GM12865 (cell line): Measurements from ENCODE around the gene LMCD1.

Source experiments
- DNase-seq: peaks from one replicate; pipeline ENCODE4 v3.0.0; 2010; ENCODE audit warnings: low read depth
- H3K4me3 ChIP-seq: 2 replicates; pipeline ENCODE4 v1.5.1; 2011; ENCODE audit warnings: mild to moderate bottlenecking, low read depth, low read length, control low read depth
- CTCF ChIP-seq: IDR thresholded peaks from 2 replicates; pipeline ENCODE4 v1.5.1; 2011; ENCODE audit warnings: low read length, control low read depth, low read depth, inconsistent platforms; ENCODE audit not compliant: insufficient read depth; ENCODE audit errors: missing control alignments

LMCD1 gene

GRCh38 chr3:8488411-8488810 lies 13.2 kb upstream of the LMCD1 start:
- no peak for DNase-seq
- H3K4me3 ChIP-seq = no peak overlapping the region
- no peak for TF ChIP-seq CTCF

GRCh38 chr3:8488877-8489276 lies 12.7 kb upstream of the LMCD1 start:
- no peak for TF ChIP-seq CTCF
- no peak for DNase-seq
- H3K4me3 ChIP-seq = no peak overlapping the region

- TF ChIP-seq CTCF = no peak
- no peak for DNase-seq
- H3K4me3 ChIP-seq = no peak overlapping the region
Observed at GRCh38 chr3:8489278-8489792, 12.3 kb upstream of the LMCD1 start.

- TF ChIP-seq CTCF = no peak
- H3K4me3 ChIP-seq = no peak overlapping the region
- DNase-seq = no peak
Observed at GRCh38 chr3:8490079-8490552, 11.5 kb upstream of the LMCD1 start.

GRCh38 chr3:8491271-8492144 lies 10.1 kb upstream of the LMCD1 start:
- DNase-seq = no peak
- H3K4me3 ChIP-seq = no peak overlapping the region
- no peak for TF ChIP-seq CTCF

GRCh38 chr3:8492744-8493511 lies 8.7 kb upstream of the LMCD1 start:
- no peak overlapping the region for H3K4me3 ChIP-seq
- no peak for DNase-seq
- TF ChIP-seq CTCF = no peak
